SHP77 (cell line): ENCODE data around the gene ERVH48-1.
"Not testable (repeated sequence)": the region's sequence is repeated elsewhere in the genome, so short reads cannot be mapped to it uniquely, and the experiment has no call there.

Experiments used
- DNase-seq, 2 experiments: peaks; one replicate each; lab custom pipeline; 2025; lab: John Stamatoyannopoulos, UW

The ERVH48-1 gene

GRCh38 chr21:42906233-42906632 is 19.2 kb downstream of the ERVH48-1 start:
- no peak for DNase-seq

GRCh38 chr21:42905195-42905594 is 20.2 kb downstream of the ERVH48-1 start:
- DNase-seq = no peak

DNA sequence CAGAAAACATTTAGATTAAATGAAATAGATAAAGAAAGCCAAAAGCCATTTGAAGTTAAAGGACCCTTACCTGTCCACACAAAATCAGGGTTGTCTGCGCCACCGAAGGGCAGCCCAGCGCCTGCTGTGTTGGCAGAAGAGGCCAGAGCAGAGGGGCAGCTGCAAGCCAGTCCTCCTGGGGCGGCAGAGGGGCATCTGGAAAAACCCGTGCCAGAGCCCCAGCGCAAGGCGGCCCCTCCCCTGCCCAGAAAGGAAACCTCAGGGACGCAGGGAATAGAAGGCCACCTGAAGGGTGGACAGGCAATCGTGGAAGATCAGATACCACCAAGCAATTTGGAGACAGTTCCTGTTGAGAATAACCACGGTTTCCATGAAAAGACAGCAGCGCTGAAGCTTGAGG is 21.6 kb downstream of the ERVH48-1 start:
- DNase-seq = no peak

DNA sequence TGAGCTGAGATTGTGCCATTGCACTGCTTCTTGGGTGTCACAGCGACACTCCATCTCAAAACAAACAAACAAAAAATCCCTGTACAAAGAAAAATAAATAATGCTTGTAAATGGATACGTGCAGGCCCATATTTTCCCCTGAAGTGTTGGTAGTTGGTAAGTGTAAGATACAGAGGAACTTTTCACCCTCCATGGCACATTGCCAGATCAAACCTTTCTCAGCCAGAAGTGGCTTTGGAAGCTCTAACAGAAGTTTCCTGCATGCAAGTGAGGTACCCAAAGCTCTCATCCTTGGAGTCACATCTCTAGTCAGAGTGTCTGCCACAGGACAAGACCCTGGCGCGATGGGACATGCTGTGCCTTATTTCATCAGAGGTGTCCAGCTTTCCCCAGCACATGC is 25.0 kb downstream of the ERVH48-1 start:
- DNase-seq = no peak

GRCh38 chr21:42892931-42893755 is 32.3 kb downstream of the ERVH48-1 start, which contains the start of gene NDUFV3:
TSS of gene NDUFV3 (plus strand) at chr21:42893309. CDS start at chr21:42893334, 25 bp downstream.
- peak; percentile 97 for DNase-seq

GRCh38 chr21:42892582-42892930 is 32.9 kb downstream of the ERVH48-1 start:
- DNase-seq = peak in 1 of 2 experiments; percentile 44

- DNase-seq = no peak
Measured at GRCh38 chr21:42887326-42887725, 38.1 kb downstream of the ERVH48-1 start.

GRCh38 chr21:42883921-42884320 is 41.5 kb downstream of the ERVH48-1 start:
- no peak for DNase-seq

DNA sequence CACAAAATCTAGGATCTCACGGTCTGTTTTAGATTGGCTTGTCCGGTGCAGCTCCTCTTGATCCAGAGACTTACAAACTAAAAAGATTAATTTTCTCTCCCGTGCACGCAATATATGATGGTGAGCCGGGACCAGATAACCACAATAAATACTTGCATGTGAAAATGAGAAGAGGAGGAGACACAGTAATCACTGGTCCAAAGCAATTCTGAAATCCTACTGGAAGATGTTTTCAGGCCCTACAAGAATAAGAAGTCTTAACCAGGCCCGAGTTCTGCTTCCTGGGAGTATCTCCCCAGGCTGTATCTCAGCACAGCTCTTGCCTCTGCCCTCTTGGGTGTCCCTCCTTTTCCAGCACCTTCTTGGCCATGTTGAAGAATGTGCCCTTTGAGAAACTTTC is 45.1 kb downstream of the ERVH48-1 start:
- no peak for DNase-seq

DNA sequence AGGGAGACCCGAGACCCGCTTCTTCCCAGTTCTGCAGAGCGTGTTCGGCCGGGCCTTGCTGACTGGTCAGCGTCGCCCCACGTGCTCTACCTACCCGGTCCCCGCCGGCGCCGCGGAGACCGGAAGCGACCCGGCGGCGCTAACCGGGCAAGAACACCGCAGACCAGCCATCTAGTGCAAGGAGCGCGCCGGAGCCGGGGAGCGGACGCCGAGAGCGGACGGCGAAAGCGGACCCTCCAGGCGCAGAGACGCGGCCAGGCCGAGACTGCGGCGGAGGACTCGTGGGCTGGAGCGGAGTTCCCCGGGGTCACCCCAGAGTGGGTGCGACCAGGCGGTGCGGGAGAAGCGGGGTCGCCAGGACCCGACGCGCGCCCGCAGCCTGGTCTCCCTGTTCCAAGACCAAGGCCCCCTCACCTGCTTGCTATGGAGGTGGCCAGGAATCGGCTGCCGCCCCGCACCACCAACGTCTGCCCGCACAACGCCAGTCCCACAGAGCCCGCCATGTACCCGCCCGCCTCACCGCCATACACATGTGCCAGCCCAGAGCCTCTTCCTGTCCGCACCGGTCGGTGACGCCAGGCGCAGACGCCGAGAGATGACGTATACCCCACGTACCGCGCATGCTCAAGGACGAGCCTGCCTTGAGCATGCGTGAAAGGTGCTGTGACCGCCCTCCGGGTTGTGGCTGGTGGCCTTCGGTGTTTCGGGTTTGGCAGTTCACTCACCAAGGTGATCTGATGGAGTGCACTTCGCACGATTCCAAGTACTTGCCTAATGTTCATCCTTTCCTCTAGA is 46.2 kb downstream of the ERVH48-1 start, which contains the start of gene WDR4:
WDR4 (minus strand) TSS at position 547 of the 795 bp plus-strand sequence; CDS start at position 503, 44 bp downstream.
- peak; percentile 92 to 94 for DNase-seq

GRCh38 chr21:42878678-42878992 is 46.8 kb downstream of the ERVH48-1 start:
- DNase-seq = no peak

- not testable (repeated sequence) for DNase-seq
Measured at GRCh38 chr21:42875811-42876210, 49.6 kb downstream of the ERVH48-1 start.

- no peak for DNase-seq
Measured at GRCh38 chr21:42873096-42873495, 52.3 kb downstream of the ERVH48-1 start.

DNA sequence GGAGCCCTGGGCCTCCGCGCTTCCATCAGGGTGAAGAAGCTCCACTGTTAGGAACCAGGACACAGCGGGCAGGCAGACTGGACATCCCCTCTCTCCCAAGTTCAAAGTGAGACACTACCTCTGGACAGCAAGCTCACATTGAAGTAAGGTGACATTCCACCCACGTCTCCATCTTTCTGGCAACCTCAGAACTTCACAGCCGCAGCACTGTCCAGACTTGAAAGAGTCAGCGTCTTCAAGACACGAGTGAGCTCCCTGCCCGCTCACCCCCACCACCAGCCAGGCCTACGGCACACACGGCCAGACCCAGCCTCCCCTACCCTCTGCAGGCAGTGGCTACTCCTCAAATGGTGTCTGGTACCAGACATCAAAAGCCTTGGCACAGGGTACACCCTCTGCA is 57.2 kb downstream of the ERVH48-1 start:
- DNase-seq = no peak
